T-helper 2 cell treated with Interferon-gamma antibody and Interleukin-4, amounts not matched to agents 100 ng/mL and 5 ng/mL, for 36 hours (primary cell): ENCODE measurements around the gene TOM1L2. TPM values are rescaled to one million over a fixed set of nuclear protein-coding genes. Genes with fewer than 3 reads are reported as not detected.

Experiments used
- intact Hi-C: fragments of 100-400 bp; cut with micrococcal nuclease; formaldehyde crosslinking; loops from one replicate; pipeline ENCODE4 v1.15.1; 2023
- total RNA-seq: library from RNA; stranded (reverse); gene quantifications from 2 replicates; pipeline ENCODE4 v1.2.3, GENCODE V29; 2022

TOM1L2 gene
- total RNA-seq, 1 donor from 2014 or later = 27.9 TPM

DNA sequence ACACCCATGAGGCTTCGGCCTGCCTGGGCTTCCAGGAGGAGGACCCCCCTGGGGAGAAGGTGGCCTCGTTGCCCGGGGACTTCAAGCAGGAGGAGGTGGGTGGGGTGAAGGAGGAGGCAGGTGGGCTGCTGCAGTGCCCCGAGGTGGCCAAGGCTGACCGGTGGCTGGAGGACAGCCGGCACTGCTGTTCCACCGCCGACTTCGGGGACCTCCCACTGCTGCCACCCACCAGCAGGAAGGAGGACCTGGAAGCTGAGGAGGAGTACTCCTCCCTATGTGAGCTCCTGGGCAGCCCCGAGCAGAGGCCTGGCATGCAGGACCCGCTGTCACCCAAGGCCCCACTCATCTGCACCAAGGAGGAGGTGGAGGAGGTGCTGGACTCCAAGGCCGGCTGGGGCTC, 176.9 kb downstream of the TOM1L2 start:
- intact Hi-C loops = no loop called here

DNA sequence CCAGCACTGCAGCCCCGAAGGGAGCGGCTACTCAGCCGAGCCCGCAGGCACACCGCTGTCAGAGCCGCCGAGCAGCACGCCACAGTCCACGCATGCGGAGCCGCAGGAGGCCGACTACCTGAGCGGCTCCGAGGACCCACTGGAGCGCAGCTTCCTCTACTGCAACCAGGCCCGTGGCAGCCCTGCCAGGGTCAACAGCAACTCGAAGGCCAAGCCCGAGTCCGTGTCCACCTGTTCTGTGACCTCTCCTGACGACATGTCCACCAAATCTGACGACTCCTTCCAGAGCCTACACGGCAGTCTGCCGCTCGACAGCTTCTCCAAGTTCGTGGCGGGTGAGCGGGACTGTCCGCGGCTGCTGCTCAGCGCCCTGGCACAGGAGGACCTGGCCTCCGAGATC, 177.8 kb downstream of the TOM1L2 start:
- intact Hi-C loops = no loop called here

Other genes with a start within 250 kb of the TOM1L2 start
- gene SREBF1, start 135.4 kb downstream of the TOM1L2 start, total RNA-seq = 170 and 175 TPM in 2 replicates
- gene DRC3, start 462 bp upstream of the TOM1L2 start, total RNA-seq = not detected in 2 replicates
- 27.7 and 30.8 TPM in 2 replicates for gene ATPAF2, start 66.8 kb upstream of the TOM1L2 start, total RNA-seq
- 9.4 and 9.7 TPM in 2 replicates for gene GID4, start 67.0 kb upstream of the TOM1L2 start, total RNA-seq
- gene DRG2, start 115.5 kb upstream of the TOM1L2 start, total RNA-seq = 58.1 and 67.0 TPM in 2 replicates
- gene MYO15A, start 136.4 kb upstream of the TOM1L2 start, total RNA-seq = 0.23 and 0.68 TPM in 2 replicates
- 99.2 and 102 TPM in 2 replicates for gene ALKBH5, start 211.4 kb upstream of the TOM1L2 start, total RNA-seq